ENCODE measurements around the gene ECI1.
A peak's percentile ranks its signal among the peaks of the same experiment; 100 is the strongest.

Gene ECI1

DNA sequence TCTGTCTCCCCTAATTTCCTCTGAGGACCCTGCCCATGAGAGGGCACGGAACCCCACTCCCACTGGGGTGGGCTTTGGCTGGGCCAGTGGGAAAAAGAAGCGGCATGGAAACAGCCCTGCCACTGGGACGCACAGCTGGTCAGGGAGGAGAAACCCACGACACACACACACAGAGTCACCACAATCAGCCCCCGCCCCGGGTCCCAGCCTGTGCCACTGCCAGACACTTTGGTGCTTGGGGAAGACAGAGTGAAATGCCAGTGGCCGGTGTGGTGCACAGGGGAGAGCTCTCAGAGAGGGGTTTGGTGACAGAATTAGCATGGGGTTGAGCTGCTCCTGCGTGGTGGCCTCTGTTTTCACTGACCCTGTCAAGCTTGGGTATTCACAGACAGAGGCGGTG, 47.2 kb upstream of the ECI1 start:
- TF ChIP-seq, protein P1, sequence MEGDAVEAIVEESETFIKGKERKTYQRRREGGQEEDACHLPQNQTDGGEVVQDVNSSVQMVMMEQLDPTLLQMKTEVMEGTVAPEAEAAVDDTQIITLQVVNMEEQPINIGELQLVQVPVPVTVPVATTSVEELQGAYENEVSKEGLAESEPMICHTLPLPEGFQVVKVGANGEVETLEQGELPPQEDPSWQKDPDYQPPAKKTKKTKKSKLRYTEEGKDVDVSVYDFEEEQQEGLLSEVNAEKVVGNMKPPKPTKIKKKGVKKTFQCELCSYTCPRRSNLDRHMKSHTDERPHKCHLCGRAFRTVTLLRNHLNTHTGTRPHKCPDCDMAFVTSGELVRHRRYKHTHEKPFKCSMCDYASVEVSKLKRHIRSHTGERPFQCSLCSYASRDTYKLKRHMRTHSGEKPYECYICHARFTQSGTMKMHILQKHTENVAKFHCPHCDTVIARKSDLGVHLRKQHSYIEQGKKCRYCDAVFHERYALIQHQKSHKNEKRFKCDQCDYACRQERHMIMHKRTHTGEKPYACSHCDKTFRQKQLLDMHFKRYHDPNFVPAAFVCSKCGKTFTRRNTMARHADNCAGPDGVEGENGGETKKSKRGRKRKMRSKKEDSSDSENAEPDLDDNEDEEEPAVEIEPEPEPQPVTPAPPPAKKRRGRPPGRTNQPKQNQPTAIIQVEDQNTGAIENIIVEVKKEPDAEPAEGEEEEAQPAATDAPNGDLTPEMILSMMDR (IDR thresholded peaks at IDR 0.05; ENCODE audit: low read length) = no peak
- TF ChIP-seq EZH2phosphoT487 (IDR thresholded peaks at IDR 0.05; ENCODE audit: low read length) (no peak), EZH2 (optimal IDR thresholded peaks at IDR 0.05; ENCODE audit: low read depth, low read length) (no peak)
- H2AFZ ChIP-seq (ENCODE audit: low read length) = no peak overlapping the region
- H3K27me3 ChIP-seq (replicated peaks; ENCODE audit: insufficient read depth, low read length) = peaks cover 85% of the 10 kb centered on the region
- no peaks in the 10 kb centered on the region for H3K9me3 ChIP-seq (replicated peaks; ENCODE audit: insufficient read depth, low read length)
- no peak overlapping the region for H3K9ac ChIP-seq (ENCODE audit: low read length)
- no peak overlapping the region for H3K27ac ChIP-seq (ENCODE audit: low read length)
- no peaks in the 10 kb centered on the region for H3F3A ChIP-seq (ENCODE audit: insufficient read depth, low read length)
- H3K4me3 ChIP-seq (ENCODE audit: low read length) = no peak overlapping the region
- no peaks in the 10 kb centered on the region for H3K4me1 ChIP-seq (ENCODE audit: low read length)
- H3K36me3 ChIP-seq (replicated peaks; ENCODE audit: insufficient read depth, low read length) = no peaks in the 10 kb centered on the region
- no peaks in the 10 kb centered on the region for H3K9me2 ChIP-seq (replicated peaks; ENCODE audit: insufficient read depth, low read length)
- DNase-seq = no peak
- H4K20me1 ChIP-seq (ENCODE audit: insufficient read depth, low read length) = no peaks in the 10 kb centered on the region
- no peak overlapping the region for H3K4me2 ChIP-seq (ENCODE audit: low read depth, low read length)
- no peaks in the 10 kb centered on the region for H3K79me2 ChIP-seq (ENCODE audit: low read length)

DNA sequence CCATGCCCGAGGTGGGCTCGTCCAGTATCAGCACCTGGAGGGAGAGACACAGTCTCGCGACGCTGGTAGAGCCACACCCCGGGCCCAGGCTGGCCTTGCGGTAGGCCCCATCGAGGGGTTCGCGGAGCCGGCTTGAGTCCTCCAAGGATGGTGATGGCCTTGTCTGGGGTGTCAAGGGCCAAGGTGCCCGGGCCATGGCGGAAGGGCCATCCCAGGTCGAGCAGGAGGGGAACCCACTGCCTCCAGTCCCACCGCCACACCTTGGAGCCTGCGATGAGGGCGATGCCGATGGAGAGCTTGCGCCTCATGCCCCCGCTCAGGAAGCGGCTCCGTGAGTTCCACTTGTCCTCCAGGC, 46.1 kb upstream of the ECI1 start:
- Histone ChIP-seq H3K27me3 (replicated peaks; ENCODE audit: insufficient read depth, low read length) (peaks cover 79% of the 10 kb centered on the region), H3K79me2 (ENCODE audit: low read length) (no peaks in the 10 kb centered on the region), H4K20me1 (ENCODE audit: insufficient read depth, low read length) (no peaks in the 10 kb centered on the region), H3F3A (ENCODE audit: insufficient read depth, low read length) (no peaks in the 10 kb centered on the region), H2AFZ (ENCODE audit: low read length) (no peak overlapping the region), H3K4me1 (ENCODE audit: low read length) (no peaks in the 10 kb centered on the region), H3K9me3 (replicated peaks; ENCODE audit: insufficient read depth, low read length) (no peaks in the 10 kb centered on the region), H3K4me3 (ENCODE audit: low read length) (no peak overlapping the region), H3K36me3 (replicated peaks; ENCODE audit: insufficient read depth, low read length) (no peaks in the 10 kb centered on the region), H3K27ac (ENCODE audit: low read length) (no peak overlapping the region), H3K9ac (ENCODE audit: low read length) (no peak overlapping the region), H3K4me2 (ENCODE audit: low read depth, low read length) (no peak overlapping the region), H3K9me2 (replicated peaks; ENCODE audit: insufficient read depth, low read length) (no peaks in the 10 kb centered on the region)
- TF ChIP-seq, protein P1 (IDR thresholded peaks at IDR 0.05; ENCODE audit: low read length) = no peak
- no peak for TF ChIP-seq EZH2 (optimal IDR thresholded peaks at IDR 0.05; ENCODE audit: low read depth, low read length)
- TF ChIP-seq EZH2phosphoT487 (IDR thresholded peaks at IDR 0.05; ENCODE audit: low read length) = no peak
- no peak for DNase-seq

DNA sequence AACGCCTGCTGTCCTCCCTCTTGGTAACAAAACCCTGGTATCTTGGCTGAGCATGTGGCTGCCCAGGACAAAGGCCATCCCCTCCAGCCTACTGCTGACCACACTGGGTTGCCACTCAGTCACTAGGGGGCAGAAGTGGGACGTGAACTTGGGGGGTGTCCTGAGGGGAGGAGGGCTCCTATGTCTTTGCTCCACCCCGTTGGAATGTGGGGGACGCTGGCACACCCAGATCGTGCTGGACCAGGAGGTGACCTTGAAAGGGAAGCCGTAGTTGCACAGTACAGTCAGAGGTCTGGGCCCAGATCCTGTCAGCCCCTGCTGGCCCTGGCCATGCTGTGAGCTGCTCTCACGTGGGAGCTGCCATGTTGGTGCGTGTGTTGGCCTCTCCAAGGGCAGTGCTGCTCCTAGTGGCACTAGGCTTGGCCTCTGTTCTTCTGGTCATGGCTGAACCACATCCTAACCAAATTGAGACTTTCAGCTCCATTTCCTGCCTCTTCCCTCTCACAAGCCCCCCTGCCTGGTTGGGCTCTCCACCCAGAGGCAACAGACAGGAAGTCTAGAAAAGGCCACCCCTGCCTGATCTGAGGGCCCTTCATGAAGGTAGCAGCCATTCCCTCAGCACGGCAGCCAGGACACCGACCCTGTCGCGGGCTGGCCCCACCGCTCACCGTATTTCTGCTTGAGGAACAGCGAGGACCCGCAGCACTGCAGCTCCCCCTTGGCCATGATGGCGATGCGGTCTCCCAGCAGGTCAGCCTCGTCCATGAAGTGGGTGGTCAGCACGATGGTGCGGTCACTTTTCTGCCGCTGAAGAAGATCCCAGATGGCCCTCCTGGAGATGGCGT, 45.5 kb upstream of the ECI1 start:
- Histone ChIP-seq H4K20me1 (ENCODE audit: insufficient read depth, low read length) (no peaks in the 10 kb centered on the region), H3K9ac (ENCODE audit: low read length) (no peak overlapping the region), H3K4me2 (ENCODE audit: low read depth, low read length) (no peak overlapping the region), H3K9me2 (replicated peaks; ENCODE audit: insufficient read depth, low read length) (no peaks in the 10 kb centered on the region), H2AFZ (ENCODE audit: low read length) (no peak overlapping the region), H3K27ac (ENCODE audit: low read length) (no peak overlapping the region), H3K36me3 (replicated peaks; ENCODE audit: insufficient read depth, low read length) (no peaks in the 10 kb centered on the region), H3F3A (ENCODE audit: insufficient read depth, low read length) (no peaks in the 10 kb centered on the region), H3K27me3 (replicated peaks; ENCODE audit: insufficient read depth, low read length) (peaks cover 73% of the 10 kb centered on the region), H3K4me3 (ENCODE audit: low read length) (no peak overlapping the region), H3K9me3 (replicated peaks; ENCODE audit: insufficient read depth, low read length) (no peaks in the 10 kb centered on the region), H3K79me2 (ENCODE audit: low read length) (no peaks in the 10 kb centered on the region), H3K4me1 (ENCODE audit: low read length) (no peaks in the 10 kb centered on the region)
- TF ChIP-seq EZH2phosphoT487 (IDR thresholded peaks at IDR 0.05; ENCODE audit: low read length) (no peak), EZH2 (optimal IDR thresholded peaks at IDR 0.05; ENCODE audit: low read depth, low read length) (no peak)
- TF ChIP-seq, protein P1 (IDR thresholded peaks at IDR 0.05; ENCODE audit: low read length) = peak; percentile 48
- DNase-seq = peak; percentile 17
